Measurements from ENCODE around the gene C9orf40. TPM values are rescaled to one million over a fixed set of nuclear protein-coding genes. Genes with fewer than 3 reads are reported as not detected.

C9orf40 gene
- total RNA-seq, 1 donor: 8.6 TPM

- no peak for DNase-seq (ENCODE audit: low read depth)
- TF ChIP-seq, protein P1, sequence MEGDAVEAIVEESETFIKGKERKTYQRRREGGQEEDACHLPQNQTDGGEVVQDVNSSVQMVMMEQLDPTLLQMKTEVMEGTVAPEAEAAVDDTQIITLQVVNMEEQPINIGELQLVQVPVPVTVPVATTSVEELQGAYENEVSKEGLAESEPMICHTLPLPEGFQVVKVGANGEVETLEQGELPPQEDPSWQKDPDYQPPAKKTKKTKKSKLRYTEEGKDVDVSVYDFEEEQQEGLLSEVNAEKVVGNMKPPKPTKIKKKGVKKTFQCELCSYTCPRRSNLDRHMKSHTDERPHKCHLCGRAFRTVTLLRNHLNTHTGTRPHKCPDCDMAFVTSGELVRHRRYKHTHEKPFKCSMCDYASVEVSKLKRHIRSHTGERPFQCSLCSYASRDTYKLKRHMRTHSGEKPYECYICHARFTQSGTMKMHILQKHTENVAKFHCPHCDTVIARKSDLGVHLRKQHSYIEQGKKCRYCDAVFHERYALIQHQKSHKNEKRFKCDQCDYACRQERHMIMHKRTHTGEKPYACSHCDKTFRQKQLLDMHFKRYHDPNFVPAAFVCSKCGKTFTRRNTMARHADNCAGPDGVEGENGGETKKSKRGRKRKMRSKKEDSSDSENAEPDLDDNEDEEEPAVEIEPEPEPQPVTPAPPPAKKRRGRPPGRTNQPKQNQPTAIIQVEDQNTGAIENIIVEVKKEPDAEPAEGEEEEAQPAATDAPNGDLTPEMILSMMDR (IDR thresholded peaks at IDR 0.05; ENCODE audit: insufficient read depth, low read depth, low read length): no peak
- H3K4me3 ChIP-seq (ENCODE audit: low read depth, low read length): no peak overlapping the region
Observed at GRCh38 chr9:74977287-74977686, 24.6 kb upstream of the C9orf40 start.

GRCh38 chr9:74975538-74975937, 22.8 kb upstream of the C9orf40 start:
- TF ChIP-seq, protein P1 (IDR thresholded peaks at IDR 0.05; ENCODE audit: insufficient read depth, low read depth, low read length): no peak
- H3K4me3 ChIP-seq (ENCODE audit: low read depth, low read length): no peak overlapping the region

DNA sequence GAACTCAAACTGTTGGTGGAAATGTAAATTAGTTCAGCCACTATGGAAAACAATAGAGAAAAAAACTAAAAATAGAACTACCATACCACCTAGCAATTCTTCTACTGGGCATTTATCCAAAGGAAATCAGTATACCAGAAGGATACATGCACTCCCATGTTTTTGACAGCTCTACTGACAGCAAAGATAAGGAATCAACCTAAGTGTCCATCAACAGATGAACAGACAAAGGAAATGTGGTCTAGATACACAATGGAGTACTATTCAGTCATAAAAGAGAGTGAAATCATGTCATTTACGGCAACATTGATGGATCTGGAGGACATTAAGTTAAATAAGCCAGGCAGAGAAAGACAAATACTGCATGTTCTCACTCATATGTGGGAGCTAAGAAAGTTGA, 21.8 kb upstream of the C9orf40 start:
- no peak for DNase-seq (ENCODE audit: low read depth)
- TF ChIP-seq, protein P1 (IDR thresholded peaks at IDR 0.05; ENCODE audit: insufficient read depth, low read depth, low read length): no peak

More at GRCh38 chr9:74975538-74975937, 22.8 kb upstream of the C9orf40 start:
- DNase-seq (ENCODE audit: low read depth): no peak

DNA sequence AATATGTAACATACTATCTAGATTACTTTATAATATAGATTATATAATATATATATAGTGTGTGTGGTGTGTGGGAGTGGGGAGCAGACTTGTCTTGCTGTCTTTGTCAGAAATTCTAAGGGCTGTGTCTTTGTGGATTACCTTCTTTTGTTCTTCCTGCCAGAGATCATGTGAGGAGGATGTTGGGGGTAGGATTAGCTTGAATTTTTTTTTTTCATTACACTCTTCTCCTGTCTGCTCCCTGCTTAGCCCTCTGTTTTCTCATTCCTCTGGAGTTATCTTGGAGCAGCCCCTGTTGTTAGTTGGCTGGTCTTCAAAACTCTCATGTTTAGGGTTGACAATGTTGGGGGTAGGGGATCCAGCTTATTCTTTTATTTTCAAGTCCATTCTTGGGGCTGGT, 21.0 kb upstream of the C9orf40 start:
- DNase-seq (ENCODE audit: low read depth): no peak
- TF ChIP-seq, protein P1 (IDR thresholded peaks at IDR 0.05; ENCODE audit: insufficient read depth, low read depth, low read length): no peak
- H3K4me3 ChIP-seq (ENCODE audit: low read depth, low read length): no peak overlapping the region

More for the DNA sequence above, 21.8 kb upstream of the C9orf40 start:
- no peak overlapping the region for H3K4me3 ChIP-seq (ENCODE audit: low read depth, low read length)

DNA sequence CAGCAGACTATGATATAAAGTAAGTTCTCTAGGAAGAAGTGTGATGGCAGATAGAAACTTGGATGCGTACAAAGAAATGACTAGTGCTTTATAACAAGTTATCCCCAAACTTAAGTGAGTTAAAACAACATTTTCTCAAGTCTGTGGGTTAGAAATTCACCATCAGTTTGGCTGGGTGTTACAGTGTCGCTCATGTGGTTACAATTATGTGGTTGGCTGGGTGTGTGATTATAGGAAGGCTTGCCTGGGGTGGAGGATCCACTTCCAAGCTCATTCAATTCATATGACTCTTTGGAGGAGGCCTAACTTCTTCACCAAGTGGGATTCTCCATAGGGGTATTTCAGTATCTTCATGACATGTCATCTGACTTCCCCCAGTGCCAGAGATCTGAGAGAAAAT, 10.3 kb upstream of the C9orf40 start:
- no peak for DNase-seq (ENCODE audit: low read depth)
- no peak overlapping the region for H3K4me3 ChIP-seq (ENCODE audit: low read depth, low read length)
- TF ChIP-seq, protein P1 (IDR thresholded peaks at IDR 0.05; ENCODE audit: insufficient read depth, low read depth, low read length): no peak

DNA sequence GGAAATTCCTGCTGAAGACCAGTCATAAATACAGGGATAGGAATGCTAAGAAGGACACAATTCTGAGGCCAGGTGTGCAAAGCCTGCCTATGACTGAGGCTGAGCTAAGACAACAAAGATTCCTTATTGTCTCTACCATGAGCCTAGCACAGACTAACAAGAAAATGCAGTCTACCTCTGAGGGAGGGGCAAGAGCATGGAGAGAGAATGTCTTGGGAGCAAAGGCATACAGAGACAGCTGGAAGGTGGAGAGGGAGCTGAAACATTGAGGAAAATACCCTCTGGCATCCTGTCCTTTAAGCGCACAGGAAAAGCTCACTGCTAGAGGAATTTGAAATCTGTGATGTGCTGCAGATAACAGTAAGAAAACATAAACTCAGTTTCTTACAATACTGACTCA, 8.8 kb upstream of the C9orf40 start:
- TF ChIP-seq, protein P1 (IDR thresholded peaks at IDR 0.05; ENCODE audit: insufficient read depth, low read depth, low read length): no peak
- H3K4me3 ChIP-seq (ENCODE audit: low read depth, low read length): no peak overlapping the region
- no peak for DNase-seq (ENCODE audit: low read depth)

GRCh38 chr9:74960561-74960960, 7.8 kb upstream of the C9orf40 start:
- TF ChIP-seq, protein P1 (IDR thresholded peaks at IDR 0.05; ENCODE audit: insufficient read depth, low read depth, low read length): no peak
- H3K4me3 ChIP-seq (ENCODE audit: low read depth, low read length): no peak overlapping the region
- peak; percentile 74 for DNase-seq (ENCODE audit: low read depth)
